Vagina (tissue), 2 donors: ENCODE measurements around the gene SLCO1B3.

Experiments
- CTCF ChIP-seq, 3 experiments: fragments of 450-650 bp in 2 of 3; fragments of 200-600 bp in 1 of 3; sonication (generic) in 1 of 3; IDR thresholded peaks; one replicate each; pipeline ENCODE4 v1.5.1; 2017 to 2019; ENCODE audit warnings: antibody characterized with exemption in 3 of 3, mild to moderate bottlenecking in 2 of 3, moderate library complexity in 2 of 3
- POLR2A ChIP-seq, 2 donors: fragments of 450-650 bp; IDR thresholded peaks; one replicate each; pipeline ENCODE4 v1.6.1; 2017; ENCODE audit warnings: antibody characterized with exemption in 2 of 2, mild to moderate bottlenecking in 2 of 2, moderate library complexity in 2 of 2

GRCh38 chr12:20917269-20917668 is 106.8 kb downstream of the SLCO1B3 start:
- TF ChIP-seq POLR2A (IDR thresholded peaks at IDR 0.05) = no peak
- TF ChIP-seq CTCF (IDR thresholded peaks at IDR 0.05) = no peak
